Stimulated activated CD8-positive, alpha-beta memory T cell treated with anti-CD3 and anti-CD28 coated beads, Interleukin-7, amount 100 ng/mL, for 48 hours (primary cell): ENCODE data around the gene BSG.
A peak's percentile ranks its signal among the peaks of the same experiment; 100 is the strongest.

Experiments
- DNase-seq, 2 donors: peaks; one replicate each; pipeline ENCODE4 v3.0.0-alpha.2; 2020; ENCODE audit warnings: low read depth in 1 of 2; ENCODE audit errors: extremely low read depth in 1 of 2

BSG gene

GRCh38 chr19:539429-540030 is 32.9 kb upstream of the BSG start:
- no peak for DNase-seq

DNA sequence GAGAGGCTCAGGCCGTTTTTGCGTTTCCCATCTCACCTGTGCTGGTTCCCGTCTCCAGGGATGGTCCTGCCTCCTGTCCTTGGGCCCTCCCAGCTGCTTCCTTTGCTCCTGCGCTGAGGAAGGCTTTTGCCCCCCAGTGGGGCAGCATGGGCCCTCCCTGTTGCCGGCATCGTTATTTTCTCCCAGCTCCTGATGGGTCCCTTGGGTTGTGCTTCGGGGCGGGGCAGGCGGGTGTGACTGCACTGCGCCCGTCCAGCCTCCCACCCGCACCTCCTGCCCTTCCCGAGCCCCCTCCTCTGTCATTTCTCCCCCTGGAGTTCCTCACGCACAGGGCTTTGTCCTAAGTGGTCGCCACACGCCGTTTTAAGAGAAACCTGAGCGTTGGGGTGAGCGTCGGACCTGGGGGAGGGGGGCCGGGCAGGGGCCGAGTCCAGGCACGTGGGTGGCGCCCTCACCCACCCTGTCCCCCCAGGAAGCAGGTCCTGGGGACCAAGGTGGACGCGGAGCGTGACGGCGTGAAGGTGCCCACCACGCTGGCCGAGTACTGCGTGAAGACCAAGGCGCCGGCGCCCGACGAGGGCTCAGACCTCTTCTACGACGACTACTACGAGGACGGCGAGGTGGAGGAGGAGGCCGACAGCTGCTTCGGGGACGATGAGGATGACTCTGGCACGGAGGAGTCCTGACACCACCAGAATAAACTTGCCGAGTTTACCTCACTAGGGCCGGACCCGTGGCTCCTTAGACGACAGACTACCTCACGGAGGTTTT is 31.3 kb upstream of the BSG start:
- DNase-seq: no peak

GRCh38 chr19:541699-542098 is 30.7 kb upstream of the BSG start:
- DNase-seq: no peak

DNA sequence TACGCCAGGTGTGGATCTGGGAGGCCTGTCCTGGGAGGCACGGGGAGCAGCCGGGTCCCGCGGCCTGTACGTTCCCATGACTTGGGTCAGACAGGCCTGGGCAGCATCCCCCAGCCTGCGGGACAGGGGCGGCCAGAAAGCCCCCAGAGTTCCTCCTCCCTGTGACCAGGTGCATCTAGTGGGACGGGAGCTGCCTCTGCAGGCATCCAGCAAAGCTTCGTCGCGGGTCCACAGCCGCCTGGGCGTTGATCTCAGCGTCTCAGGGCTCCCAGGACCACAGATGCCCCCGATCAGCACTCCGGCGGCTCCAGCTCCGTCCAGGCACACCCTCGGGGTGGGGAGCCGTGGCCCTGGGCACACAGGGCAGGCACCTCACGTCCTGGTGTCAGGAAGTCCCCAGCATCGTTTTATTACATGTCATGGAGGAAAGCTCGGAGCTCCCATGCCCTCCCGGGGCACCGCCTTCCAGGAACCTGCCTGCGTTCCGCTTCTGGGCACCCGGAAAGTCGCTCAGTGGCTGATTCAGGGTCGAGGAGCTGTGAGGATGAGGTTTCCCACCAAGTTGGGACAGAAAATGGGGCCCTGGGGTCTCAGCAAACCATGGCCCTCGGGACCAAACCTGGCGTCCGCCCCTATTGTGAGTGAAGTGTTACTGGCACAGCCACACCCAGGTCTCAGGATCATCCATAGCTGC is 30.1 kb upstream of the BSG start:
- no peak for DNase-seq

GRCh38 chr19:543910-544608 is 28.3 kb upstream of the BSG start, which contains the start of gene GZMM:
TSS of gene GZMM (plus strand) at chr19:544053. CDS start at chr19:544072, 19 bp downstream.
- peak; percentile 60 for DNase-seq

GRCh38 chr19:547117-547516 is 25.3 kb upstream of the BSG start:
- no peak for DNase-seq

DNA sequence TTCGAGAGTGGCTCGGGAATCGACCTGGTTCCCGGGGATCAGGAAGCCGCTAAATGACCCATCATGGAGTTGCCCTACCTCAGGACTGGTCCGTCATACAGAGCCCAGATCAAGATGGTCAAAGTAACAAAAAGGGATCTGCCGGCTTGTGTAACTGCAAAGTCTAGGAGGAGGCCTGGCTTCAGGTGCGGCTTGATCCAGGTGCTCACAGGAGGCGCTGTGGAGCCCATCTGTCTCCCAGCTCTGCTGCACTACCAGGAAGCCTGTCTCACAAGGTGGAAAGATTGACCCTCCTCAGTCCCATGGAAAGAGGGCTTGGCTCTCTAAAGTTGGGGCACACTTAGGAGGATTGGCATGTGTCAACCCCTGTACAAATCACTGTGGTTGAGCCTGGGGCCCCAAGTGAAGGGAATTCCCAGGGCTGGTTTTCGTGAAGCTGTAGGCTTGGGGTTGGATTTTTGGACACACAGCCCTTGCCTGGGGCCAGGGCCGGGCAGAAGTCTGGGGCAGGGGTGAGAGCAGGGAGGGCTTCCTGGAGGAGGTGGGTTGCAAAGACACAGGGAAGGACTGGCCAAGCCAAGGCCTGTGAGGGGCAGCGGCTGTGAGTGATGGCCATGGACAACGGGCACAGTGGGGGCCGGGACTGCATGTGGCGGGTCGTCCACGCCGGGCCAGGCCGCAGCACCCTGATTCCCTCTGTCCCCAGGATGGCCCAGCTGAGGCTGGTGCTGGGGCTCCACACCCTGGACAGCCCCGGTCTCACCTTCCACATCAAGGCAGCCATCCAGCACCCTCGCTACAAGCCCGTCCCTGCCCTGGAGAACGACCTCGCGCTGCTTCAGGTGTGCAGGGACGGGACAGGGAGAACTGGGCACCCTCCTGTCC is 24.3 kb upstream of the BSG start:
- DNase-seq: no peak

DNA sequence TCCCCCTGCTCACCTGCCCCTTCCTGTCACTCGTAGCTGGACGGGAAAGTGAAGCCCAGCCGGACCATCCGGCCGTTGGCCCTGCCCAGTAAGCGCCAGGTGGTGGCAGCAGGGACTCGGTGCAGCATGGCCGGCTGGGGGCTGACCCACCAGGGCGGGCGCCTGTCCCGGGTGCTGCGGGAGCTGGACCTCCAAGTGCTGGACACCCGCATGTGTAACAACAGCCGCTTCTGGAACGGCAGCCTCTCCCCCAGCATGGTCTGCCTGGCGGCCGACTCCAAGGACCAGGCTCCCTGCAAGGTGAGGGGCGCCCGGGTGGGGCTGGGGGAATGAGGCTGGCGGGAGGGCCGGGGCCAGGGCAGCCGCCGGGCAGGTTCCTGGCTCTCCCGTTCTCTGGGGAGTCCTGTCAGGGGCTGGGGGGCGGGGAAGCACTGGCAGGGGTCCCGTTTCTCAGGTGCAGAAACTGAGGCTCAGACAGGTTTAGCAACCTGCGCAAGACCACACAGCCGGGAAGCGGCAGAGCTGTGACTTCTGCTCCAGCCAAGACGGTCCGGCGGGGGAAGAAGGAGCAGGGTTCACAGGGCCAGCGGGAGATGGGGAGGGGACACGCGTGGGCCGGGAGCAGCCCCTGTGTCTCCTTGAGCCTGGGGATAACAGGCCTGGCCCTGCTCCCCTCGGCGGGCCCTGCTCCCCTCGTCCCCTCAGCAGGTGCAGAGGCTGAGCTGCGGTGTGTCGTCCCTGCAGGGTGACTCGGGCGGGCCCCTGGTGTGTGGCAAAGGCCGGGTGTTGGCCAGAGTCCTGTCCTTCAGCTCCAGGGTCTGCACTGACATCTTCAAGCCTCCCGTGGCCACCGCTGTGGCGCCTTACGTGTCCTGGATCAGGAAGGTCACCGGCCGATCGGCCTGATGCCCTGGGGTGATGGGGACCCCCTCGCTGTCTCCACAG is 23.2 kb upstream of the BSG start:
- DNase-seq: no peak

- no peak for DNase-seq
Measured at GRCh38 chr19:554817-555216, 17.6 kb upstream of the BSG start.

DNA sequence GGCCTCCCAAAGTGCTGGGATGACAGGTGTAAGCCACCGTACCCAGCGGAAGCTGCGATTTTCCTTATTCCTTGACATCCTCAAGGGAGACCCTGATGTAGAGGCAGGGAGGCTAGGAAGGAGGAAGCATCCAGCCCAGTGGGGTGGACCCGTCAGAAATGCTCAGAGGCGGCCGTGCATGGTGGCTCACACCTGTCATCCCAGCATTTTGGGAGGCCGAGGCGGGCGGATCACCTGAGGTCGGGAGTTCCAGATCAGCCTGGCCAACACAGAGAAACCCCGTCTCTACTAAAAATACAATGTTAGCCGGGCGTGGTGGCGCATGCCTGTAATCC is 17.0 kb upstream of the BSG start:
- DNase-seq: no peak

DNA sequence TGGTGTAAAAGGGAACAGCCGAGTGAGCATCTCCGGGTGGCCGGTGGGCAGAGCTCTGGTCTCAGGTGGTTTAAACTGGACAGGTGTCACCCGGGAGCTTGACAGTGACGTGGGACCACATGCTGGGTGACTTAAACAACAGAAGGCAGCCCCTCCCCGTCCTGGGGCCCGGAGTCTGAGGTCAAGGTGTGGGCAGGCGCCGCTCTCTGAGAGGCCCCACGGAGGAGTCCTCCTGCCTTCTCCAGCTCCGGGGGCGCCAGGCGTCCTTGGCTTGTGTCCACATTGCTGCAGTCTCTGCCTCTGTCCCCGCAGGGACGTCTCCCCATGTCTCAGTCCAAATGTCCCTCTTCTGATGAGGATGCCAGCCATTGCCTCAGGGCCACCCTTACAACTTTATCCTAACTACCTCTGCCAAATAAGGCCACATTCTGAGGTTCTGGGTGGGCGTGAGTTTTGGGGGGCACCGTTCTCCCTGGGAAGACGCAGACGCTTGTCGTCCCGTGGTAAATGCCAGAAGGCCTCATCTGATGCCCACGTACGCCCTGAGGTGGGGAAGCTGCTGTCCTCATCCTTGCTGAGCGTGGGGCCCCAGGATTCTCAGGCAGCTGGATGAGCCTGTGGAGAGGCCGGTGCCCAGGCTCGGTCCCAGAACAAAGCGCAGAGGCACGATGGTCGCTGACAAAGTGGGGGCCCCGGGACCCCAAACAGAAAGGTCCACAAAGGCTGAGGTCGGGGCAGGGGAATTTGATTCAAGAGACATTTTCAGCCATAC is 15.6 kb upstream of the BSG start:
- no peak for DNase-seq

DNA sequence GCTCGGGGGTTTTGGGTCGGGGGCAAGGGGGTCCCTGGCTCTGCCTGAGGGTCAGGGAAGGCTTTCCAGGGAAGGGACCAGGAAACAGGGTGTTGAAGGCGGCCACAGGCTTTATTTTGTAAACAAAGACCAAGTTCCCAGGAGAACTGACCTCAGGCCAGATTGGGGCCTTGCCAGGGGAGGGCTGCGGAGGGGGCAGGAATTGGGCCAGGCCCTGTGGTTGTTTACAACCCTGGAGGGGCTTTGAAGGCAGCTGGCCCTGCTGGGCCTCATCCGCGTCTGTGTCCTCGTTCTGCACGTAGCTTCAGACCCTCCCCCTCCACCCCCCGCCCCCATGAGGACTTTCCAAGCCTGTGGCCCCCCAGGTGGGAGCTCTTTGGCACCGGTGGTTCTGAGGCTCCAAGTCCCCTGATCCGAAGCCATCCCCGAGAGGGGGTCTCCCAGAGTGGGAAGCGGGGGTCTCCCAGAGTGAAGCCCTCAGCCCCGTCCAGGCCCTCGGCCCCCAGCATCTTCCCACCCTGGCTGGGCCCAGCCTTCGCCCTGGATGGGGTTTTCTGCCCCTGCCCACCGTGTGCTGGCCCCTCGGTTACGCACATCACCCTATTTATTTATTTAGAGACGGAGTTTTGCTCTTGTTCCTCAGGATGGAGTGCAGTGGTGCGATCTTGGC is 13.5 kb upstream of the BSG start:
- no peak for DNase-seq

DNA sequence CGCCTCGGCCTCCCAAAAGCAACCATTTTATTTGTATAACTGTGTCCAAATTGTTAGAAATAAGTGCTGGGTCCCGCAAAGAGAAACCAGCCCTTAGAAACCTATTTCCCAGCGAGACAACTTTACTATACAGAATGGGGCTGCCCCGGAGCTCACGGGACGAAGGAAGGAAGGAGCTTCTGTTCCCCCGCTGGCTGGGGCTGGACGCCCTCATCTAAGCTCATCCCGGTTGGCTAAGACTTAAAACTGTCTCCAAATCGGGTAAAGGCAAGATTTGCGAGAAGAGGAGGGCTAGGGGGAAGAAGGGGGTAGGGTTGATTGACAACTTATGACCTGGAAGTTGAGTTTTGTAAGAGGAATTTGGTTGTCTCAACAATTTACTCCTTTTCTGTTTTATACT is 12.3 kb upstream of the BSG start:
- no peak for DNase-seq

DNA sequence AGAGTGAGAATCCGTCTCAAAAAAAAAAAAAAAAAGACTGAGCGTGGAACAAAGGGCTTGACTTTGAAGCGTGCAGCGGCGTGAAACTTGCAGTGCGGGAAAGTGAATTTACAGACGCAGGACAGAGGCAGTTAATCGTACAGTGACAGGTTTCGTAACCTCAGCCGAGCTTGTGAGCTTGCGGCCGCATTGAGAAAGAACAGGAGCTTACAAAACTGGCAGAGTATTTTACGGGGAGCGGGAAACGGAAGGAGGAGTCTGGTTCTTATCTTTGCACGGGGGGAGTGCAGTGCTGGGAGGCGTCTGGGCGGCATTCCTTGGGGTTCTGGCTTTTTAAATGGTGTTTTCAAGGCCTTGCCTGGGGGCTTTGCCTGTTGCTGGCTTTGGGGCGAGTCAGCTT is 6.0 kb upstream of the BSG start:
- DNase-seq: no peak

DNA sequence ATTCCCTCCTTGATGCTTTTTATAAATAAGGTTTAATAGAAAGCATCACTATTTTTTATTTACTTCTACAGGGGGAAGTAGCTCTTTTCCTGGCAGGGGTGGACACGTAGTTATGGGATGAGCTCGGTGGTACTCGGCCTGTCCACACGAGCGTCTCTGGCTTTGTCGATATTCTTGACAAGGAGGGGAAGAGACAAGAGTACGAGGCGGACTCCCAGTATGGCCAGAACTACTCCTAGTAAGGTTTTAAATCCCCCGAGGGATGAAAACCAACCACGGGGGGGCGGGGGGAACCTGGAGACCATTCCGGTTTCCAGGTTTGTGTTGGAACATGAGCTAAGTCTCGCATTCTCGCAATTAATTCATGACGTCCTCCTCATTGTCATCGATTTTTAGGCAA is 5.6 kb upstream of the BSG start:
- no peak for DNase-seq

DNA sequence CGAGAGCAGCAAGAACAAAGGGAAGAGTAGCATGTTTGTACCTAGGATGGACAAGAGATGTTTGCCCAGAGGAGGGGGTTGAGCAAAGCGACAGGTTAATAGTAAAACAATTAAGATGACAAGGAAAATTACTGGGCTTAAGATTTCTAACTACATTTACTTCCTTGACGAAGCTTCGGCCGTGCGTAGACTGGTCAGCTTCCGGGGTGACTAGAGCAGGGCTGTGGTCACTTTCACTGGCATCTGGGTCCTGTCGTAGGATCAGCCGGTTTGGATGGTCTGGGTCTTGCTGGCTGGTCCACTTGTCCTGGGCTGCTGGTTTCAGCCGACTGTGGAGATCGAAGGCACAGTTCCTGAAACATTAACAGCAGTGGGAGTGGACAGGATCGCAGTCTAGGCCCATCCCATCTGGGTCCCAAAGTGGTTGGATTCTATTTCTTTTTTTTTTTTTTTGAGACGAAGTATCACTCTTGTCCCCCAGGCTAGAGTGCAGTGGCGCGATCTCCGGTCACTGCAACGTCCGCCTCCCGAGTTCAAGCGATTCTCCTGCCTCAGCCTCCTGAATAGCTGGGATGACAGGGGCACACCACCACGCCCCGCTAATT is 5.0 kb upstream of the BSG start:
- no peak for DNase-seq

- DNase-seq: no peak
Measured at GRCh38 chr19:570251-570686, 2.1 kb upstream of the BSG start.
